HG02973 (cell line): Measurements from ENCODE around the gene CRAT.
"Not testable (repeated sequence)": the region's sequence is repeated elsewhere in the genome, so short reads cannot be mapped to it uniquely, and the experiment has no call there.

Source experiments
- ATAC-seq: cut with Tn5 transposase; IDR thresholded peaks from one replicate; pipeline ENCODE4 v1.9.1; 2021; ENCODE audit warnings: moderate library complexity; ENCODE audit not compliant: unreplicated experiment

The CRAT gene

DNA sequence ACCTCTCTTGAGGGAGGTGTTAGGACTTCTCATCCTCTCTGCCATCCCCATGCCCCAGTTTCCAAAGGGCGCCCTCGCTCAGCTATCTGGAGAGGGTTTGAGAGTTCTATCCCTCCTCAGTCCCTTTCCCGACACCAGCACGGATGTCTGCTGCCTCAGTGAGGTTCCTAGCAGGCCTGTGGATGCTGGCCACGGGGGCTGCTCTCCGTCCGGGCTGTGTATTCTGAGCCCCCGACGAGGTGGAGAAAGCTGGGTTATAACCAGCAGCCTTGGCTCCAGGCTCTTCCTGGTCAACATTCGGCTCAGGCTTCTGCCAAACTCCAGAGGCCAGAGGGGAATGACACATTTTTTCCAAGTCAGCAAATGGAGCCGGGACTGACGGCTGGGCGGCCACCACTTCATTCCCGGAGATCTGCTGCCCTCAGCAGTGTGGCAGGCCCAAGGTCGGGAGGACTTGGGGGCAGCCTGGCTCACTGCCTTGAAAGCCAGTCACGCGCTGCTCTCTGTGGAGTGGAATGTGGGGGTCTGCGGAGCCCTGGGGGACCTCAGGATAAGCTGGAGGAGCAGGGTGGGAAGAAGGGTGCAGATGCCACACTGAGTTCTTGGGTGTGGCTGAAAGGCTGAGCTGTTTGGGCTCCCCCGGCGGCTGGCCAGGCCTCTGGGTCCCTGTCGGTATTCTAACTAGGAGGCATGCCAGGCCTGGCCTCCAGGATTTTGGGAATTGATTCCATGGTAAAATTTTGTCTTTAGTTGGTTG is 28.1 kb upstream of the CRAT start:
- no peak for ATAC-seq

DNA sequence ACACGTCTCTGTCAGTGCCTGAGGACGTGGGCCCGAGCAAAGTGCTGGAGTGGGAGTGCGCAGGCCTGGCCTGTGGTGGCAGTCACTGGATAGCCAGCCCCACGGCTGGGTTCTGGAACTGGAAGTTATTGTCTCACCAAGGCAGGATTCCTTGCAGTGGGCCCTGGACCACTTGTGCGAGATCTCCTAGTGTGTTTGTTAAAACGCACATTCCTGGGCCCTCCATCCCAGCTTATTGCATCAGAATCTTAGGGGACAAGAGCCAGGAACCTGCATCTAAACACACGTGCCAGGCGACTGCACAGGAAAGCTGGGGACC is 27.5 kb upstream of the CRAT start:
- ATAC-seq = no peak

DNA sequence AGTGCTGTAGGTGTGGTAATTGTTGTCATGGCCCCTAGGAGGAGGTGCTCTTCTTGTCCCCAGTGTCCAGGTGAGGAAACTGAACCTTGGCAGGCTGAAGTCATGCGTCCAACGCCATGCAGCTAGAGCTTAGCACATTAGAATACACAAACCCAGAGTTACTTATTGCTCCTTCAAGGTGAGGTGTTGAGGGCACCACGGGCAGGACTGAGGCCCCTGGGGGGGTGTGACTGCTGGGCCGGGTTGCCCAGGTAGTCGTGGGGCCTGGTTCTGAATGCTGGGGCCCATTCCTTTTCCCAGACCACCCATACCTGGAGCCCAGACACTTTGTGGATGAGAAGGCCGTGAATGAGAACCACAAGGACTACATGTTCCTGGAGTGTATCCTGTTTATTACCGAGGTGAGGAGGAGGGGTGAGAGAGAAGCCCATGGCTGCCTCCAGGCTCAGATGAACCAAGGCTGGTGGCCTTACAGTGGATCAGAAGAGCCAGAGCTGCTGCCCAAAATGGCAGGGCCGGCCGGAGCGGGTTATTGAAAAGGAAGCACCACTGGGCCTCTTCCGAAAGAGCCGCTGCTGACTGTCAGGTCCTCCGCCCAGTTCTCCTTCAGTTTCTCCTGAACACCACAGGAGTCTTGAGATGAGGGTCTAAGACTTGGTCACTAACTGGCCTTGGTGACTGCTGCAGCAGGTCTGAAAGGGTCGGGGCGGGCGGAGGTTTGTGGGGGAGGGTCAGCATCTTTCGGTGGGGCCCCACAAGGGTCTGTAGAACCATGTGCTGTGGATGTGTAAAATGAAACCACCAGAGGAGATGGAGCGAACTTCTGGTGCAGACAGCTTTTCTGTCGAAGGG is 26.9 kb upstream of the CRAT start:
- no peak for ATAC-seq

DNA sequence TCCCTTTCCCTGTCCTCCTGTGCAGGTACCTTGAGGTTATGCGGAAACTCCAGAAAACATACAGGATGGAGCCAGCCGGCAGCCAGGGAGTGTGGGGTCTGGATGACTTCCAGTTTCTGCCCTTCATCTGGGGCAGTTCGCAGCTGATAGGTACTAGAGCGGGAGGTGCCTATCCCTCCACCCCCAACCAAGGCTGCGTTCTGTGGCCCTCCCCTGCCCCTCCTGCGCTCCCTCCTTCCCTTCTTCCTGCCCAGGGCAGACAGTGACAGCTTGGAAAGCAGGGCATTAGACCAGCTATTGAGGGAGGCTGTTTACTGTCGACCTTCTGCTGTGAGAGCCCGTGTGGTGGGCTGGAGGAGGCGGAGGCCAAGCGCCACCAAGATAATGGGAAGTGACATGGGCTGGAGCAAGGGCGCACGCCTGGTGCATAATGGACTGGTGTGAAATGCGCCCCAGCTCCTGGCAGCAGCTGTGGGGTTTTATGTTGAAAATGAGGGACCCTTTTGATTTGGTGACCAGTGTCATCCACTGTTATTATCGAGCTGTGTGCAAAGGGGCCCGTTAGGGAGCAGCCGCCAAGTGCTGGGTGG is 25.9 kb upstream of the CRAT start:
- no peak for ATAC-seq

GRCh38 chr9:129135476-129135875 is 24.9 kb upstream of the CRAT start:
- no peak for ATAC-seq

DNA sequence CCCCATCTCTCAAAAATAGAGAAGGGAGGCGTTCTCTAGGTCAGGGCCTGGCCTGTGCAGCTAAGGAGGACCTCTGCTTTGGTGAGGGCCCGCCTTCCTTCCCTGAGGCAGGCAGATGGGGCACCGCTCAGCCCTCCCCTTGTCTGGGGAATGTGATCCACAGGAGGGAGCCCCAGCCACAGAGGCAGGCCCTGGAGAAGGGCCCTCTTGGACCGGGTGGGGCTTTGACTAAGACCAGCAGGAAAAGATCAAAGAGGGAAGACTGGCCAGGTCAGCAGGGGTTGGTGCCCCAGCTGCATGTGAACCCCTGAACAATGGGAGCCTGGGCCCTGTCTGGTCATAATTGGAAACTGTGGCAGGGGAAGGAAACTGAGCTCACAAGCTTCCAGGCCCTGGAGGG is 22.5 kb upstream of the CRAT start:
- no peak for ATAC-seq

DNA sequence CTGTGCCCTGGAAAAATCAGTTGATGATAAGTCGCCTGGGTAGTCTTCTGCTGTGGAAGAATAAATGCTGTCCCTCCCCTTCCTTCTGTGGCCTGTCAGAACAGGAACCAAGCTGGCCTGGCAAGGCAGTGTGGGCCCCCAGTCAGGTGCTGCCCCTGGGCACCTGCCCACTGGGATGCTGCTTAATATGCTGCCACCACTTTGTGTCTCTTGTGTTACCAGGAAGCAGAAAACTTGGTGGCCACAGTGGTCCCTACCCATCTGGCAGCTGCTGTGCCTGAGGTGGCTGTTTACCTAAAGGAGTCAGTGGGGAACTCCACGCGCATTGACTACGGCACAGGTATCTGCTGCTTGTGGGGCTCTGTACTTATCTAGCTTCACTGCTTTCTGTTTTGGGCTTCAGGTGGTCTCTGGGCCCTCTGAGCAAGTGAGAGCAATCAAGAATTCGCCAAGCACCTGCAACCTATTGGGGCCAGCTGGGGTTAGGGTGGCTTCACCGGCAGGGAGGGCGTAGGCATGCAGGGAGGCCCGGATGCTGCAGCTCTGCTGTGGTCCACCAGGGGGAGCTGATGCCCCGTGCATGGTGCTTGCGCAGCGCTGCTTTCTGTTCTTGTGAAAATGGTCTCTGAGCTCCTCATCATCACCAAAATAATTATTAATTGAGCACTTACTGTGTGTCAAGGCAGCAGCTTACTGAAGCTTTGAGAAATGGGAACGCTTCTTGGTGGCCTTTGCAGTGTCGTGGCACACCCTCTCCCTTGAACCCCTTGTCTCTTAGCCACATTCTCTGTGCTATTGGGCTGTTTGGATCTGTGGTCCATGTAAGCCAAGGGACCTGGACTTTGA is 20.9 kb upstream of the CRAT start:
- no peak for ATAC-seq

DNA sequence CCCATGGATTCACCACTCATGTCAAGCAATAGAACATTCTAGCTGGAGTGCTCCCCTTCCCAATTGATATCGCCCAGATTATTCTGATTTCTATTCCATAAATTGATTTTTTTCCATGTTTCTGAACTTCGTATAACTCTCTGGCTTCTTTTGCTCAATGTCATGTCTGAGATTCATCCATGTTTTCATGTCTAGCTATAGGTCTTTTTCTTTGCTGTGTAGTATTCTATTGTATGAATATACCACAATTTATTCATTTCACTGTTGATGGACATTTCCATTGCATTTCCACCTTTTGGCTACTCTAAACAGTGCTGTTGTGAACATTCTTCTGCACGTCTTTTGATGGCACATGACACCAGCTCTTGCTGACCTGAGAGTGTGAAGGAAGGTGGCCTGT is 20.2 kb upstream of the CRAT start:
- no peak for ATAC-seq

DNA sequence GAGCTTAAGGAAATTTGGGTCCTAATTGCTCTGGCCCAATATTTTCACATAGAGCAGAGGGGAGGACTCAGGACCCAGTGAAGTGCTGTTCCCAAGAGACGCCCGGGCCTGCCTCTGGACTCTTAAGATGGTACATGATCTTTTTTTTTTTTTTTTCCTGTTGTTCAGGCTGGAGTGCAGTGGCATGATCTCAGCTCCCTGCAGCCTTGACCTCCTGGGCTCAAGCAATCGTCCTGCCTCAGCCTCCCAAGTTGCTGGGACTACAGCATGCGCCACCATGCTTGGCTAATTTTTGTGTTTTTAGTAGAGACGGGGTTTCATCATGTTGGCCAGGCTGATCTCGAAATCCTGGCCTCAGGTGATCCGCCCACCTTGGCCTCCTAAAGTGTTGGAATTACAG is 19.7 kb upstream of the CRAT start:
- not testable (repeated sequence) for ATAC-seq

GRCh38 chr9:129128689-129129088 is 18.1 kb upstream of the CRAT start:
- ATAC-seq = no peak

DNA sequence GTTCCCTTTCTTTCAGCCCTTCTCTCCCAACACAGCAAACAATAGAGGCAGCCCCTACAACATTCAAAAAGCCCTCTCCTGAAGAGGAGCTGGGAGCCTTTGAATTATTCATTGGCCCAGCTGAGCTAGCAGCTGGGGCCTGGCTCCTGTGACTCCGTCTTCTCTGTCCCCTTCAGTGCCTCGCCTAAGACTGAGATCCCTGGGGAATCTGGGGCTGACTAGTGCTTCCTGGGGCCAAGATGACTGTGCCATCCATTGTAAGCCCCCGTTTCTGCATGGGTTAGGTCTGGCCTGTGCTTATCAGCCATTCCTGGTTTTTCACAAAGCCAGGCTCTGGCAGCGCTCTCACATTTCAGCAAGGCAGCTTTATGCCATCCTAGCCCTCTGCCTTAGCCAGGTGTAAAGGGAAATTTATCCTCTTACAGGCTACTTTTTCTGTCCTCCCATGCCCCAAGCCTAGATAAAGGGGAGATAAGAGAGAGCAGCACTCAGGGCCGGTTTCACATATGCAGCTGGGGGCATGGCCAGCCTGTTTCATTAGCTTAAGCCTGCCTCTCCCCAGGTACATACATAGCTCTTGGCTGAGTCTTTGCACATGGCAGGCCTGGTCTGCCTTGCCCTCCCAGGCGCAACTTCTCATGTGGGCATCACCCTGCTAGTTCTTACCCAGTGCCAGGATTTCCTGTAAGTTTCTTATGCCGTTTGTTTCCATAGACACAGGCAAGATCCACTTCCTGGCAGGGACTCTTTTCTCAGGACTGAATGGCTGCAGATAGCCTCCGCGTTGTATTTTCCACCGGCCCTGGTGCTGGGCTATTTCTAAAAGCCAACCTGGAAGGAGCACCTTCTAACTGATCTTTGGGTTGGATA is 16.4 kb upstream of the CRAT start:
- ATAC-seq = no peak

DNA sequence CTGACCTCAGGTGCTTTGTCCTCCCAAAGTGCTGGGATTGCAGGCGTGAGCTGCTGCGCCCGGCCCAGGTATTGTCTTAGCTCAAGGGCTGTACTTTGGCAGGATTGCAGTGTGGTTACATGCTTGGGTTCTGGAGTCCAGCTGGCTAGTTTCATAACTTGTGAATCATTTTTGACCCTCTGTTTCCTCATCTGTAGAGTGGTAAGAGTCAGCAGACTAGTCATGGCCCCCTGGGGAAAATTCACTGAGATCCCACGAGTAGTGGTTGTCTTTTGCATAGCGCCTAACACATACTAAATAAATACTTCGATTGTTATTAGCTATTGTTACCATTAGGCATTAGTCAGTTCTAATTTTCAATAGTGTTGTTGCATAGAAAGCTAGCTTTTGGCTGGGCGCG is 14.9 kb upstream of the CRAT start:
- no peak for ATAC-seq

GRCh38 chr9:129124506-129125069 is 14.0 kb upstream of the CRAT start:
- no peak for ATAC-seq

GRCh38 chr9:129122976-129123375 is 12.4 kb upstream of the CRAT start:
- not testable (repeated sequence) for ATAC-seq

DNA sequence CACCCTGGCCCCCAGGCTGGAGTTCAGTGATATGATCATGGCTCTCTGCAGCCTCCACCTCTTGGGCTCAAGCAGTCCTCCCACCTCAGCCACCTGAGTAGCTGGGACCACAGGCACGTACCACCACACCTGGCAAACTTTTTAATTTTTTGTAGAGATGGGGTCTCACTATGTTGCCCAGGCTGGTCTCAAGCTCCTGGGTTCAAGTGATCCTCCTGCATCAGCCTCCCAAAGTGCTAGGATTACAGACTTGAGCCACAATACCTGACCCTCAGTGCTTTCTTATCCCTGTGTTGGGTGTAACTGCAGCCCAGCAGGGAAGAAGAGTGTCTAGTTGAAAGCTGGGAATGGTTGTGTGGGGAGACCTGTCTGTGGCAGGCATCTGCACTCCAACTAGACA is 11.5 kb upstream of the CRAT start:
- ATAC-seq = no peak

DNA sequence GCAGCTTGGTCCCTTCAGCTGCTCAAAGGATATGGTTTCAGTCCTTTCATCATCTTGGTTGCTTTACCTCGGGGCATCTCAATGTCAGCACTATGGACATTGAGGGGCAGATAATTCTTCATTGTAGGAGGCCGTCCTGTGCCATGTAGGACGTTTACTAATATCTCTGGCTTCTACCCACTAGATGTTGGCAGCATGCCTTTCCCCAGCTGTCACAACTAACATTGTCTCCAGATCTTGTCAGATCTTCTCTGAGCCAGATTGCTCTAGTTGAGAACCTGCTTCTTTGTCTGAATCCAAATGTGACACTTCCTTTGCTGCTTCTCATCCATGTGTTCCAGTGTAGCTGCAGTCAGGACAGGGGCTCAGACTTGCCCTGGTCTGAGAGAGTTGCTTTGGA is 10.9 kb upstream of the CRAT start:
- no peak for ATAC-seq

- no peak for ATAC-seq
Observed at GRCh38 chr9:129118799-129119198, 8.2 kb upstream of the CRAT start.

GRCh38 chr9:129113645-129114304 is 3.2 kb upstream of the CRAT start:
- ATAC-seq = no peak

GRCh38 chr9:129112526-129112925 is 1.9 kb upstream of the CRAT start:
- ATAC-seq = not testable (repeated sequence)
